Mucosa of descending colon (tissue), 3 donors: ENCODE data around the gene UBE3D. TPM values are rescaled to one million over a fixed set of nuclear protein-coding genes. Genes with fewer than 3 reads are reported as not detected.

Source experiments
- ATAC-seq: fragments of 200-7000 bp; cut with Tn5 transposase; one replicate; pipeline ENCODE4 v1.9.1; 2020; ENCODE audit warnings: mild to moderate bottlenecking, moderate library complexity
- DNase-seq, 3 donors: peaks; one replicate each; pipeline ENCODE4 v3.0.0-alpha.2; 2020
- H3K36me3 ChIP-seq: fragments of 200-600 bp; one replicate; pipeline ENCODE4 v1.8.0; 2021; ENCODE audit warnings: low read depth, mild to moderate bottlenecking
- H3K4me1 ChIP-seq: fragments of 200-600 bp; one replicate; pipeline ENCODE4 v1.8.0; 2021; ENCODE audit warnings: low read depth, mild to moderate bottlenecking
- H3K4me3 ChIP-seq: fragments of 200-600 bp; one replicate; pipeline ENCODE4 v1.8.0; 2021; ENCODE audit warnings: mild to moderate bottlenecking
- H3K9me3 ChIP-seq: fragments of 200-600 bp; one replicate; pipeline ENCODE4 v1.8.0; 2021; ENCODE audit warnings: mild to moderate bottlenecking
- CTCF ChIP-seq: fragments of 200-600 bp; IDR thresholded peaks from one replicate; pipeline ENCODE4 v1.8.0; 2022; ENCODE audit warnings: antibody characterized with exemption, mild to moderate bottlenecking
- intact Hi-C, 2 donors: fragments of 100-400 bp; cut with DNase I in 1 of 2; cut with micrococcal nuclease in 1 of 2; formaldehyde crosslinking; loops; one replicate each; pipeline versions ENCODE4 v1.11.0 to v1.11.1; 2022; cut with DNase I, micrococcal nuclease
- total RNA-seq, 3 donors: library from RNA; stranded (reverse); fragmentation: NEBNext Ultra II Directional in 2 of 3; extraction: Animal tissue kit (Norgen Biotek cat#: 25700) in 2 of 3; gene quantifications; one replicate each; pipeline versions ENCODE4 v1.2.1 to v1.2.4, GENCODE V29; 2021 to 2023
- donor health status: DM: no; HTN: no; CAD: no; lungs with moderate emphysema.
- donor health status: DM: no; HTN: no; CAD: no.
- donor health status: DM: no; HTN: yes; CAD: no.

The UBE3D gene
- total RNA-seq, 3 donors from 2014 or later = 4.3 to 4.8 (median 4.7) TPM

DNA sequence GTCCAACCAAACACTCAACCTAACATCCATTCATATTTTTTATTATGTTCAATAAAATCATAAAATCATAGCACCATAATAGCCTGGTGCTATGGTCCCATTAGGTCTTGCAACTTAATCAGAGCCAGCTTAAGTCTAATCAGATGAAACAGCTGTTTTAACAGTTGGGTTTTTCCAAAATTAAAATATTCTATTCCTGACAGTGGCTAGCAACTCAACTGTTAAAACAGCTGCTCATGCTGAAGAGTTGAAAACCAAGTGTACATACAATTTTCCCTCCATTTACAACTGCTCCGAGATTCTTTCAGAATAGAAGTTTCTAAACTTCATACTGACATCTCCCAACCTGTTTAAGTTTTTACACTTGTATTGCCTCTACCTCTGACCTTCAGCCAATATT lies 89.5 kb downstream of the UBE3D start:
- Histone ChIP-seq H3K36me3 (no peaks in the 10 kb centered on the region), H3K9me3 (no peaks in the 10 kb centered on the region), H3K4me1 (no peaks in the 10 kb centered on the region), H3K4me3 (no peak overlapping the region)
- intact Hi-C loops = no loop called here
- TF ChIP-seq CTCF = no peak
- DNase-seq (no peak), ATAC-seq (peak; percentile 21)

- Histone ChIP-seq H3K9me3 (no peaks in the 10 kb centered on the region), H3K36me3 (no peaks in the 10 kb centered on the region), H3K4me3 (no peak overlapping the region), H3K4me1 (no peaks in the 10 kb centered on the region)
- DNase-seq = no peak
- intact Hi-C loops = no loop called here
- ATAC-seq = no peak
- no peak for TF ChIP-seq CTCF
Measured at GRCh38 chr6:82971877-82972460, 93.7 kb downstream of the UBE3D start.

DNA sequence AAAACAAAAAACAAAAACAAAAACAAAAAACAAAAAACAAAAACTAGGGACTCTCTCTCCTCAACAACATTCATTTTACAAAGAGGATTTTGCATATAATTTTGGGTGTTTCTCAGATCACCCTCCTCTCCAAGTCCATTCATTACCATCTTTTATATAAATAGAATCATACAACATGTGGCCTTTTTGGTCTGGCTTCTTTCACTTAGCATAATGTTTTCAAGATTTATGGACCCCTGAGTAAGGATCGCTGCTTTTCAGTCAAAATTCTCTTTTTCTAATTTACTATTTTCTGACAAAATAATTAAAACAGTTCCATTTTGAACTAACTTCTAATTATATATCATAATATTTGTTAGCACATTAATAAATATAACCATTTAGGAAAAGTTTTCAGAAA lies 94.8 kb downstream of the UBE3D start:
- H3K4me1 ChIP-seq = no peaks in the 10 kb centered on the region
- ATAC-seq (no peak), DNase-seq (no peak)
- H3K9me3 ChIP-seq = no peaks in the 10 kb centered on the region
- no peak overlapping the region for H3K4me3 ChIP-seq
- no peak for TF ChIP-seq CTCF
- no peaks in the 10 kb centered on the region for H3K36me3 ChIP-seq
- intact Hi-C loops = no loop called here

DNA sequence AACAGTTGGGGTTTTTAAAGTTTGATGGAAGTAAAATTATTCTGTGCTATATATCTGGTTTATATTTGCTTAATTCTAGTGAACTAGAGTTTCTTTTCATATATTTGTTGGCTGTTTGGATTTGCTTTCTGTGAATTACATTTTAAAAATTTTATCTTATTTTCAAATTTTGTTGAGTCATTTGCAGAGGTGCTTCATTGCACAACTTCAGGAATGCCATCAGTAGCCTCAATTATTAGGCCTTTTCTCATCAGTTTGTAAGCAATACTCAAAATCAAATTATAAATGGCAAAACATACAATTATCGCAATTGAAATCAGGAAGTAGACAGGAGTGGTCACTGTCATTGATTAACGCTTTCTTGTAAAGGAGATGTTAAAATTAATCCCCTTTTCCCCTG lies 96.9 kb downstream of the UBE3D start:
- no peaks in the 10 kb centered on the region for H3K9me3 ChIP-seq
- intact Hi-C loops = no loop called here
- H3K36me3 ChIP-seq = no peaks in the 10 kb centered on the region
- DNase-seq = no peak
- no peak overlapping the region for H3K4me3 ChIP-seq
- no peak for TF ChIP-seq CTCF
- no peaks in the 10 kb centered on the region for H3K4me1 ChIP-seq
- ATAC-seq = no peak

DNA sequence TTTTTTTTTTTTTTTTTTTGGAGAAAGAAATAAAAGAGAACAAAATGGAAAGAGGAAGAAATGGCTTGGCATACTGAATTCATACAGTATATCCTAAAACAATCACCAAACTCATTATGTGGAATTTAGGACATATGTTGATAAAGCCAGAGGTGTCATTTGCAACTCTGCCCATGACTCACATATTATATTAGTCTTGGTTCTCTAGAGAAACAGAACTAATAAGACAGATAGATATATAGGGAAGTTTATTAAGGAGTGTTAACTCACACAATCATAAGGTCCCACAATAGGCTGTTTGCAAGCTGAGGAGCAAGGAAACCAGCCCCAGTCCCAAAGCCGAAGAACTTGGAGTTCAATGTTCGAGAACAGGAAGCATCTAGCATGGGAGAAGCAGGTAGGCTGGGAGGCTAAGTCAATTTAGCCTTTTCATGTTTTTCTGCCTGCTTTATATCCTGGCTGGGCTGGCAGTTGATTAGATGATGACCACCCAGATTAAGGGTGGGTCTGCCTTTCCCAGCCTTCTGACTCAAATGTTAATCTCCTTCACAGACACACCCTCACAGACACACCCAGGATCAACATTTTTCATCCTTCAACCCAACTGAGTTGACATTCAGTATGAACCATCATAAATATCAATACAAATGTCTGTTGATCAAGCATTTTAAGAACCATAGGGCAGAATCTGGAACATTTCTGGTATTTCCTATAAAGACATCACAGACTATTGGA lies 102.3 kb downstream of the UBE3D start:
- no peak for DNase-seq
- no peaks in the 10 kb centered on the region for H3K36me3 ChIP-seq
- ATAC-seq = no peak
- TF ChIP-seq CTCF = no peak
- H3K4me3 ChIP-seq = no peak overlapping the region
- intact Hi-C loops = no loop called here
- H3K4me1 ChIP-seq = no peaks in the 10 kb centered on the region
- no peaks in the 10 kb centered on the region for H3K9me3 ChIP-seq
